IMR-90 (cell line): Measurements from ENCODE around the gene FAM234A. TPM values are rescaled to one million over a fixed set of nuclear protein-coding genes. Genes with fewer than 3 reads are reported as not detected.

Source experiments
- ATAC-seq: fragments of 200-7000 bp; cut with Tn5 transposase; 2 replicates; pipeline ENCODE4 v1.9.1; 2020; ENCODE audit warnings: low read depth, mild to moderate bottlenecking, moderate library complexity
- BruUV-seq: library from RNA; stranded (reverse); fragments of 400-500 nt; replicated peaks from 2 replicates; lab custom pipeline; 2021; lab: Mats Ljungman, UMichigan
- CTCF ChIA-PET: fragments of 300-600 bp; formaldehyde crosslinking; extraction: SDS; loops from one replicate; lab custom pipeline; 2021; ENCODE audit warnings: antibody characterized with exemption; lab: Yijun Ruan, JAX
- POLR2A ChIA-PET: fragments of 300-600 bp; sonication (Branson Sonifier 250); formaldehyde crosslinking; loops from one replicate; lab custom pipeline; 2022; ENCODE audit warnings: antibody characterized with exemption; ENCODE audit not compliant: unreplicated experiment; lab: Charles Lee
- DNase-seq: peaks from one replicate; pipeline ENCODE4 v3.0.0; 2013
- H2AFZ ChIP-seq: replicated peaks from 2 replicates; pipeline ENCODE3; 2013; ENCODE audit warnings: low read length, mild to moderate bottlenecking; ENCODE audit not compliant: poor library complexity
- H2AK5ac ChIP-seq: 2 replicates; pipeline ENCODE4 v1.6.1; 2013; ENCODE audit warnings: low read depth, low read length, inconsistent platforms
- H2AK9ac ChIP-seq: replicated peaks from 2 replicates; pipeline ENCODE3; 2013; ENCODE audit warnings: mild to moderate bottlenecking, low read depth, low read length, moderate library complexity; ENCODE audit not compliant: poor library complexity
- H2BK120ac ChIP-seq: 2 replicates; pipeline ENCODE4 v1.6.1; 2013; ENCODE audit warnings: low read depth, low read length, inconsistent platforms
- H2BK15ac ChIP-seq: 3 replicates; pipeline ENCODE4 v1.6.1; 2013; ENCODE audit warnings: low read depth, low read length, inconsistent platforms
- H2BK20ac ChIP-seq: 2 replicates; pipeline ENCODE4 v1.6.1; 2013; ENCODE audit warnings: low read depth, mild to moderate bottlenecking, inconsistent platforms, low read length, moderate library complexity
- H2BK5ac ChIP-seq: 2 replicates; pipeline ENCODE4 v1.6.1; 2013; ENCODE audit warnings: mild to moderate bottlenecking, low read depth, low read length, inconsistent platforms; ENCODE audit not compliant: poor library complexity, severe bottlenecking
- H3K14ac ChIP-seq: replicated peaks from 2 replicates; pipeline ENCODE4 v1.6.1; 2013; ENCODE audit warnings: low read depth, low read length, inconsistent platforms
- H3K18ac ChIP-seq: 2 replicates; pipeline ENCODE4 v1.6.1; 2013; ENCODE audit warnings: low read depth, low read length, control low read depth
- H3K23ac ChIP-seq: 2 replicates; pipeline ENCODE4 v1.6.1; 2013; ENCODE audit warnings: low read depth, low read length, inconsistent platforms
- H3K27ac ChIP-seq: 2 replicates; pipeline ENCODE4 v1.5.1; 2013; ENCODE audit warnings: mild to moderate bottlenecking, control low read depth, low read length; ENCODE audit not compliant: insufficient read depth
- H3K27me3 ChIP-seq: 2 replicates; pipeline ENCODE4 v1.6.1; 2013; ENCODE audit warnings: low read length; ENCODE audit not compliant: control insufficient read depth, insufficient read depth
- H3K36me3 ChIP-seq: 2 replicates; pipeline ENCODE4 v1.6.1; 2013; ENCODE audit warnings: low read length, mixed read lengths; ENCODE audit not compliant: control insufficient read depth, insufficient read depth
- H3K4ac ChIP-seq: 2 replicates; pipeline ENCODE4 v1.6.1; 2013; ENCODE audit warnings: low read depth, low read length, inconsistent platforms
- H3K4me1 ChIP-seq: 2 replicates; pipeline ENCODE4 v1.6.1; 2013; ENCODE audit warnings: low read length, mixed read lengths; ENCODE audit not compliant: control insufficient read depth, insufficient read depth
- H3K4me2 ChIP-seq: 2 replicates; pipeline ENCODE4 v1.6.1; 2013; ENCODE audit warnings: low read depth, mild to moderate bottlenecking, control low read depth, low read length, moderate library complexity
- H3K4me3 ChIP-seq: 2 replicates; pipeline ENCODE4 v1.5.1; 2013; ENCODE audit warnings: low read depth, mild to moderate bottlenecking, control low read depth, low read length, moderate library complexity; ENCODE audit not compliant: insufficient read depth
- H3K56ac ChIP-seq: 2 replicates; pipeline ENCODE4 v1.6.1; 2013; ENCODE audit warnings: low read length, inconsistent platforms; ENCODE audit not compliant: insufficient read depth; ENCODE audit errors: extremely low read depth
- H3K79me1 ChIP-seq, 2 experiments: 2 replicates each; pipeline ENCODE4 v1.6.1; 2013; ENCODE audit warnings: low read length in 2 of 2, inconsistent platforms in 1 of 2, low read depth in 1 of 2
- H3K9ac ChIP-seq: 2 replicates; pipeline ENCODE4 v1.6.1; 2013; ENCODE audit warnings: low read depth, low read length, control low read depth
- H3K9me1 ChIP-seq: 2 replicates; pipeline ENCODE4 v1.6.1; 2013; ENCODE audit warnings: low read length, inconsistent platforms; ENCODE audit not compliant: insufficient read depth
- H3K9me3 ChIP-seq: 2 replicates; pipeline ENCODE4 v1.6.1; 2013; ENCODE audit warnings: low read length; ENCODE audit not compliant: control insufficient read depth, insufficient read depth
- H4K20me1 ChIP-seq: 2 replicates; pipeline ENCODE4 v1.6.1; 2013; ENCODE audit warnings: low read length, inconsistent platforms; ENCODE audit not compliant: insufficient read depth
- H4K5ac ChIP-seq: 2 replicates; pipeline ENCODE4 v1.6.1; 2013; ENCODE audit warnings: mild to moderate bottlenecking, low read depth, low read length, control low read depth
- H4K8ac ChIP-seq, 2 experiments: 2 replicates each; pipeline ENCODE4 v1.6.1; 2013; ENCODE audit warnings: low read depth in 2 of 2, low read length in 2 of 2, control low read depth in 1 of 2, inconsistent platforms in 1 of 2
- H4K91ac ChIP-seq: 2 replicates; pipeline ENCODE4 v1.6.1; 2013; ENCODE audit warnings: low read depth, low read length, inconsistent platforms; ENCODE audit not compliant: insufficient read depth
- CEBPB ChIP-seq: IDR thresholded peaks from 2 replicates; pipeline ENCODE4 v1.6.1; 2012; ENCODE audit warnings: low read depth, low read length, improper control_type of control experiment
- CHD1 ChIP-seq: IDR thresholded peaks from 2 replicates; pipeline ENCODE4 v1.6.1; 2012; ENCODE audit warnings: low read depth, low read length, improper control_type of control experiment
- MAFK ChIP-seq: IDR thresholded peaks from 2 replicates; pipeline ENCODE4 v1.6.1; 2012; ENCODE audit warnings: low read depth, low read length, improper control_type of control experiment
- NFE2L2 ChIP-seq: fragments of 150-350 bp; IDR thresholded peaks from 2 replicates; pipeline ENCODE4 v1.6.1; 2016; ENCODE audit warnings: low read depth, mild to moderate bottlenecking, low read length
- POLR2A ChIP-seq: IDR thresholded peaks from 2 replicates; pipeline ENCODE4 v1.6.1; 2012; ENCODE audit warnings: mild to moderate bottlenecking, low read depth, low read length
- RAD21 ChIP-seq: IDR thresholded peaks from 2 replicates; pipeline ENCODE4 v1.6.1; 2012; ENCODE audit warnings: low read length, improper control_type of control experiment
- SMC3 ChIP-seq: fragments of 150-350 bp; IDR thresholded peaks from 2 replicates; pipeline ENCODE4 v1.6.1; 2016; ENCODE audit warnings: low read depth, mild to moderate bottlenecking, antibody characterized with exemption, low read length, moderate library complexity
- USF2 ChIP-seq: fragments of 150-350 bp; IDR thresholded peaks from 2 replicates; pipeline ENCODE4 v1.6.1; 2017; ENCODE audit warnings: mild to moderate bottlenecking, antibody characterized with exemption, low read length, low read depth
- WGBS, 2 experiments: methylation state at CpG; one replicate each; pipeline versions ENCODE4 v1.1.5 to v1.1.7; 2013; ENCODE audit warnings: missing lambda C conversion rate in 2 of 2; ENCODE audit not compliant: insufficient read length in 1 of 2; ENCODE audit errors: extremely low coverage in 2 of 2; 5-methylcytosine and 5-hydroxymethylcytosine counted together
- dilution Hi-C: fragments of 300-500 bp; cut with HindIII; formaldehyde crosslinking; loops from one replicate; pipeline ENCODE4 v1.14.3; 2018; ENCODE audit warnings: low sequenced_read_pairs; ENCODE audit not compliant: unreplicated experiment
- in situ Hi-C: fragments of 300-500 bp; cut with MboI; formaldehyde crosslinking; loops from 3 replicates; pipeline ENCODE4 v1.14.3; 2019; ENCODE audit warnings: low sequenced_read_pairs, inconsistent platforms, mixed read lengths
- intact Hi-C: fragments of 100-400 bp; cut with micrococcal nuclease; formaldehyde crosslinking; loops from 2 replicates; pipeline ENCODE4 v1.10.0; 2022
- polyA plus RNA-seq, 3 experiments: library from polyadenylated mRNA; depleted of rRNA; stranded (reverse); fragments of >200 nt; gene quantifications; 2 replicates each; pipeline ENCODE4 v1.2.3, GENCODE V29; 2012; ENCODE audit warnings: low replicate concordance in 1 of 3
- total RNA-seq: library from RNA; depleted of rRNA; stranded (reverse); fragments of >200 nt; gene quantifications from 2 replicates; pipeline ENCODE4 v1.2.3, GENCODE V29; 2012

Gene FAM234A
- total and polyA plus RNA-seq, 2 of the 4 experiments (the other 2 are of a cell fraction) = 30.3 to 64.2 TPM

GRCh38 chr16:268141-269053, 33.8 kb downstream of the FAM234A start:
- Histone ChIP-seq H2AFZ (no peak overlapping the region), H4K5ac (no peak overlapping the region), H3K9me1 (peaks cover 3% of the 10 kb centered on the region), H2AK9ac (no peak overlapping the region), H2BK5ac (no peak overlapping the region), H3K27ac (no peak overlapping the region), H3K4me3 (no peak overlapping the region), H3K18ac (no peak overlapping the region), H3K36me3 (peaks cover 11% of the 10 kb centered on the region), H3K9me3 (no peaks in the 10 kb centered on the region), H2BK120ac (no peak overlapping the region), H2BK20ac (no peak overlapping the region), H2AK5ac (no peak overlapping the region; the same call in 1 of the 2 replicates), H3K4me1 (no peaks in the 10 kb centered on the region), H4K91ac (no peak overlapping the region), H3K56ac (no peak overlapping the region), H3K4me2 (no peak overlapping the region), H3K23ac (no peak overlapping the region), H3K27me3 (no peaks in the 10 kb centered on the region; the same call in 1 of the 2 replicates), H2BK15ac (no peak overlapping the region), H4K8ac (no peak overlapping the region), H3K9ac (no peak overlapping the region), H4K20me1 (no peaks in the 10 kb centered on the region), H3K4ac (no peak overlapping the region), H3K14ac (no peak overlapping the region), H3K79me1 (no peaks in the 10 kb centered on the region)
- in situ Hi-C loops = no loop called here
- dilution Hi-C loops = no loop called here
- no peak for TF ChIP-seq POLR2A
- TF ChIP-seq SMC3 = no peak
- TF ChIP-seq RAD21 = no peak
- TF ChIP-seq USF2 = no peak
- no peak for TF ChIP-seq CHD1
- TF ChIP-seq MAFK = no peak
- TF ChIP-seq NFE2L2 = no peak
- TF ChIP-seq CEBPB = no peak
- no peak for ATAC-seq
- no peak for DNase-seq
- intact Hi-C loops = no loop called here
- 69% methylated on average over 20 of the region's 40 CpGs; no CpG with 5 or more reads in 1 of the 2 experiments for WGBS, 2 experiments
- POLR2A ChIA-PET = no interaction called here
- no TSS peak for BruUV-seq
- CTCF ChIA-PET = no interaction called here
